Pancreas (tissue), 10 donors: ENCODE data around the gene GRAMD4. TPM values are rescaled to one million over a fixed set of nuclear protein-coding genes. Genes with fewer than 3 reads are reported as not detected.

ENCODE experiments used
- ATAC-seq, 4 donors: fragments of 200-7000 bp; cut with Tn5 transposase; one replicate each; pipeline versions ENCODE4 v1.8.0 to v1.9.1; 2020; ENCODE audit warnings: mild to moderate bottlenecking in 4 of 4, moderate library complexity in 4 of 4
- DNase-seq, 6 donors: peaks; one replicate each; pipeline ENCODE4 v3.0.0-alpha.2; 2020
- FAIRE-seq: peaks from 2 replicates; lab custom pipeline; 2012; peaks lifted over from hg19 to GRCh38; lab: Jason Lieb, UNC
- H3K27ac ChIP-seq, 4 donors: fragments of 200-600 bp; sonication (generic); 1 replicate in 3 of 4; 2 replicates in 1 of 4; pipeline versions ENCODE4 v1.5.0 to v1.8.0; 2020
- H3K27me3 ChIP-seq, 4 donors: fragments of 200-600 bp; one replicate each; pipeline ENCODE4 v1.8.0; 2021
- H3K36me3 ChIP-seq, 3 donors: fragments of 200-600 bp; sonication (generic) in 1 of 3; one replicate each; pipeline versions ENCODE4 v1.5.0 to v1.8.0; 2020 to 2021
- H3K4me1 ChIP-seq, 3 donors: fragments of 200-600 bp; one replicate each; pipeline ENCODE4 v1.8.0; 2021
- H3K4me3 ChIP-seq, 4 donors: fragments of 200-600 bp; sonication (generic) in 2 of 4; one replicate each; pipeline versions ENCODE4 v1.5.0 to v1.8.0; 2020 to 2021
- H3K9me3 ChIP-seq, 4 donors: fragments of 200-600 bp; one replicate each; pipeline ENCODE4 v1.8.0; 2021
- WGBS, 2 donors: extraction: QIAGEN DNeasy Blood & Tissue Kit; methylation state at CpG; one replicate each; pipeline ENCODE4 v1.1.7; 2013; 5-methylcytosine and 5-hydroxymethylcytosine counted together
- intact Hi-C, 3 donors: fragments of 100-400 bp; cut with DNase I; formaldehyde crosslinking; loops; one replicate each; pipeline versions ENCODE4 v1.11.1 to v1.14.2; 2022
- polyA plus RNA-seq, 2 donors: library from polyadenylated mRNA; stranded (reverse); fragments of 200-250 nt; gene quantifications; one replicate each; pipeline ENCODE4 v1.2.3, GENCODE V29; 2013
- total RNA-seq, 6 donors: library from RNA; stranded (reverse); fragmentation: NEBNext Ultra II Directional in 4 of 6; extraction: Animal tissue kit (Norgen Biotek cat#: 25700) in 4 of 6; gene quantifications; one replicate each; pipeline versions ENCODE4 v1.2.1 to v1.2.4, GENCODE V29; 2021 to 2023
- TF ChIP-seq, protein P1 (sequence below), 4 donors: fragments of 200-600 bp; sonication (generic) in 3 of 4; IDR thresholded peaks; one replicate each; pipeline versions ENCODE4 v1.5.0 to v1.8.0; 2021; ENCODE audit warnings: antibody characterized with exemption in 4 of 4
- donor health status: healthy with polysubstance abuse.
- donor health status: DM: no; HTN: no; CAD: no; lungs with moderate emphysema.
- donor health status: DM: no; HTN: no; CAD: no.
- donor health status: control.
- donor health status: control.
- donor health status: Bipolar disorder and iron deficiency.
- donor health status: DM: yes; HTN: yes; CAD: no.
- donor health status: DM: no; HTN: no; CAD: no.
- donor health status: DM: no; HTN: no; CAD: no.
- donor health status: DM: yes; HTN: yes; CAD: no.

The GRAMD4 gene
- total and polyA plus RNA-seq, 8 donors, result 13.2 to 36.4 (median 21.9) TPM

DNA sequence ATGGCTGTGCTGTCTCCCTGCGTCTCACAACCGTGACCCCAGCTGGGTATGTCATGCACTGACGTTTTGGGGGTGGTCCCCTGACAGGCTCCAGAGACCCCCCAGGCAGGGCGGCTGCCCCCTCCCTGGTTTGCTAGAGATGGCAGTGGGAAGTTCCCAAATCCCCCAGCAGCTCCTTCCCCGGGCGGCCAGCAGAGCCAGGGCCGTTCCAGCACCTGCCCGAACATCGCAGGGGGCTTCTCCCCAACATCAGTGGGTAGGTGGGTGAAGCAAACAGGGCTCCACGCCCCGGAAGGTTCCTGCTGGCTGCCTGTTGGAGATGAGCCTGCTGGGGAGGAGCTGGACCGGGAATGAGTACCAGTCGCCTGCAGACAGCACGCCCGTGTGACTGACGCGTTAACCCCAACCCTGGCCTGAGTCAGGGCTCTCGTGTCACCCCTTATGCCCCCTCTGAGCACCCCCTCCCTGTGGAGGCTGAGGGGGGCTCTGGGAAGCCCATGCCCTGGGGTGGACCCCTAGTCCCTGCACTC is 45.6 kb downstream of the GRAMD4 start:
- 95 to 99% methylated on average over 18 of the region's 18 CpGs for WGBS, 2 donors
- TF ChIP-seq, protein P1, sequence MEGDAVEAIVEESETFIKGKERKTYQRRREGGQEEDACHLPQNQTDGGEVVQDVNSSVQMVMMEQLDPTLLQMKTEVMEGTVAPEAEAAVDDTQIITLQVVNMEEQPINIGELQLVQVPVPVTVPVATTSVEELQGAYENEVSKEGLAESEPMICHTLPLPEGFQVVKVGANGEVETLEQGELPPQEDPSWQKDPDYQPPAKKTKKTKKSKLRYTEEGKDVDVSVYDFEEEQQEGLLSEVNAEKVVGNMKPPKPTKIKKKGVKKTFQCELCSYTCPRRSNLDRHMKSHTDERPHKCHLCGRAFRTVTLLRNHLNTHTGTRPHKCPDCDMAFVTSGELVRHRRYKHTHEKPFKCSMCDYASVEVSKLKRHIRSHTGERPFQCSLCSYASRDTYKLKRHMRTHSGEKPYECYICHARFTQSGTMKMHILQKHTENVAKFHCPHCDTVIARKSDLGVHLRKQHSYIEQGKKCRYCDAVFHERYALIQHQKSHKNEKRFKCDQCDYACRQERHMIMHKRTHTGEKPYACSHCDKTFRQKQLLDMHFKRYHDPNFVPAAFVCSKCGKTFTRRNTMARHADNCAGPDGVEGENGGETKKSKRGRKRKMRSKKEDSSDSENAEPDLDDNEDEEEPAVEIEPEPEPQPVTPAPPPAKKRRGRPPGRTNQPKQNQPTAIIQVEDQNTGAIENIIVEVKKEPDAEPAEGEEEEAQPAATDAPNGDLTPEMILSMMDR (IDR thresholded peaks at IDR 0.05), result no peak
- Histone ChIP-seq H3K27ac (no peak overlapping the region), H3K27me3 (no peaks in the 10 kb centered on the region), H3K4me1 (peaks cover 0 to 4% (median 0%) of the 10 kb centered on the region in 3 donors), H3K4me3 (no peak overlapping the region), H3K9me3 (no peaks in the 10 kb centered on the region), H3K36me3 (peaks cover 2 to 21% (median 8%) of the 10 kb centered on the region in 3 donors)
- FAIRE-seq (no peak), ATAC-seq (no peak), DNase-seq (peak in 2 of 6 donors; percentile 14 to 59)
- intact Hi-C loops, result no loop called here

DNA sequence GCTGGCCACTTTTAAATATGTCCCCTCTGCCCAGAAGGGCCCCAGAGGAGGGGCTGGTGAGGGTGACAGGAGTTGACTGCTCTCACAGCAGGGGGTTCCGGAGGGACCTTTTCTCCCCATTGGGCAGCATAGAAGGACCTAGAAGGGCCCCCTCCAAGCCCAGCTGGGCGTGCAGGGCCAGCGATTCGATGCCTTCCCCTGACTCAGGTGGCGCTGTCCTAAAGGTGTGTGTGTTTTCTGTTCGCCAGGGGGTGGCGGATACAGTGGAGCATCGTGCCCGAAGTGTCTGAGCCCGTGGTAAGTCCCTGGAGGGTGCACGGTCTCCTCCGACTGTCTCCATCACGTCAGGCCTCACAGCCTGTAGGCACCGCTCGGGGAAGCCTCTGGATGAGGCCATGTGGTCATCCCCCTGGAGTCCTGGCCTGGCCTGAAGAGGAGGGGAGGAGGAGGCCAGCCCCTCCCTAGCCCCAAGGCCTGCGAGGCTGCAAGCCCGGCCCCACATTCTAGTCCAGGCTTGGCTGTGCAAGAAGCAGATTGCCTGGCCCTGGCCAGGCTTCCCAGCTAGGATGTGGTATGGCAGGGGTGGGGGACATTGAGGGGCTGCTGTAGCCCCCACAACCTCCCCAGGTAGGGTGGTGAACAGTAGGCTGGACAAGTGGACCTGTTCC is 46.5 kb downstream of the GRAMD4 start:
- FAIRE-seq, result no peak
- DNase-seq, result peak in 2 of 6 donors; percentile 8 to 50

DNA sequence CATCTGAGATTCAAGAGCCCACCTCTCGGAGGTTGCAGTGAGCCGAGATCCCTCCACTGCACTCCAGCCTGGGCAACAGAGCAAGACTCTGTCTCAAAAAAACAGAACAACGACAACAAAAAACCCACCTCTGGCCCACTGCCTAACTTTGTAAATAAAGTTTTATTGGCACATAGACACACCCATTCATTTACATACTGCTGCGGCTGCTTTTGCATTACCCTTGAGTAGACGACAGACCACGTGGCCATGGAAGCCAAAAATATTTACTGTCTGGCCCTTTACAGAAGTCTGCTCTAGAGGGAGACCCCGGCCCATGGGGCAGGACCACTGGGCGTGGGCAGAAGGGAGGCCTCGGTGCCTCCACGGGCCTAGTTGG is 47.0 kb downstream of the GRAMD4 start:
- FAIRE-seq (no peak), DNase-seq (peak in 1 of 6 donors; percentile 9), ATAC-seq (no peak)
- 97 to 98% methylated on average over 10 of the region's 10 CpGs for whole genome bisulfite sequencing, 2 donors
- Histone ChIP-seq H3K27ac (no peak overlapping the region), H3K4me3 (no peak overlapping the region), H3K36me3 (peaks cover 2 to 21% (median 8%) of the 10 kb centered on the region in 3 donors), H3K4me1 (no peaks in the 10 kb centered on the region), H3K9me3 (no peaks in the 10 kb centered on the region), H3K27me3 (no peaks in the 10 kb centered on the region)
- intact Hi-C loops, result no loop called here
- TF ChIP-seq, protein P1 (IDR thresholded peaks at IDR 0.05), result no peak

More for the DNA sequence above, 46.5 kb downstream of the GRAMD4 start:
- ATAC-seq, result no peak
- WGBS, 2 donors, result 96 to 100% methylated on average over 17 of the region's 17 CpGs
- no peaks in the 10 kb centered on the region for H3K4me1 ChIP-seq
- H3K4me3 ChIP-seq, result no peak overlapping the region
- TF ChIP-seq, protein P1 (IDR thresholded peaks at IDR 0.05), result no peak
- peaks cover 2 to 21% (median 8%) of the 10 kb centered on the region in 3 donors for H3K36me3 ChIP-seq
- H3K27me3 ChIP-seq, result no peaks in the 10 kb centered on the region
- intact Hi-C loops, result no loop called here
- H3K27ac ChIP-seq, result no peak overlapping the region
- no peaks in the 10 kb centered on the region for H3K9me3 ChIP-seq

DNA sequence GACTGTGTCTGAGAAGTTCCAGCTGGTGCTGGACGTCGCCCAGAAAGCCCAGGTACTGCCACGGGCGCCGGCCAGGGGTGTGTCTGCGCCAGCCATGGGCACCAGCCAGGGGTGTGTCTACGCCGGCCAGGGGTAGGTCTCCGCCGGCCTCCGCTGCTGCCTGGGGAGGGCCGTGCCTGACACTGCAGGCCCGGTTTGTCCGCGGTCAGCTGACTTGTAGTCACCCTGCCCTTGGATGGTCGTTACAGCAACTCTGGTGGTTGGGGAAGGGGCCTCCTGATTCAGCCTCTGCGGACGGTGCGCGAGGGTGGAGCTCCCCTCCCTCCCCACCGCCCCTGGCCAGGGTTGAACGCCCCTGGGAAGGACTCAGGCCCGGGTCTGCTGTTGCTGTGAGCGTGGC is 47.9 kb downstream of the GRAMD4 start:
- TF ChIP-seq, protein P1 (IDR thresholded peaks at IDR 0.05), result no peak
- H3K4me3 ChIP-seq, result no peak overlapping the region
- intact Hi-C loops, result no loop called here
- H3K36me3 ChIP-seq, result peaks cover 2 to 21% (median 8%) of the 10 kb centered on the region in 3 donors
- FAIRE-seq, result no peak
- peak in 1 of 6 donors; percentile 59 for DNase-seq
- no peaks in the 10 kb centered on the region for H3K9me3 ChIP-seq
- 90 to 91% methylated on average over 23 to 24 of the region's 24 CpGs for WGBS, 2 donors
- H3K4me1 ChIP-seq, result no peaks in the 10 kb centered on the region
- no peak for ATAC-seq
- H3K27ac ChIP-seq, result no peak overlapping the region
- no peaks in the 10 kb centered on the region for H3K27me3 ChIP-seq

DNA sequence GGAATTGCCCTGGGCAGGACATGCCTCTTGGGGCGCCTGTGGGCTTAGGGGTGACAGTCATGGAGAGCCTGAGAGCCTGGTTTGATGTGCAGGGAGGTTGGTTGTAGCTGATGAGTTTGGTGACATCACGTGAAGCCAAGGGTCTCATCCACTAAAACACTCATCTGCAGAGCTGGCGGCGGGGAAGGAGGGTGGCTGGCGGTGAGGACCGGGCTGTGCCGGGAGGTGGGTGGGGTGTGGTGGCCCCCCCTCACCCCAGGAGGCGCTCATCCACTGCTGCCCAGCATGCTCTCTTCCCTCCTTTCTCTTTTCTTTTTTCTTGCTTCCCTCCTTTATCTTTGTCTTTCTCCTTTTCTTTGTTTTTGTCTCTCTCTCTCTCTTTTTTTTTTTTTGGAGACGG is 49.0 kb downstream of the GRAMD4 start:
- FAIRE-seq (no peak), ATAC-seq (no peak), DNase-seq (no peak)
- Histone ChIP-seq H3K4me3 (no peak overlapping the region), H3K36me3 (peaks cover 2 to 22% (median 14%) of the 10 kb centered on the region in 3 donors), H3K27ac (no peak overlapping the region), H3K9me3 (no peaks in the 10 kb centered on the region), H3K4me1 (no peaks in the 10 kb centered on the region), H3K27me3 (no peaks in the 10 kb centered on the region)
- WGBS, 2 donors, result 92 to 95% methylated on average over 9 of the region's 9 CpGs
- intact Hi-C loops, result no loop called here
- TF ChIP-seq, protein P1 (IDR thresholded peaks at IDR 0.05), result no peak
